ENCODE results near the gene P2RX7. TPM values are rescaled to one million over a fixed set of nuclear protein-coding genes. Genes with fewer than 3 reads are reported as not detected.

Gene P2RX7
- total RNA-seq, 1 donor from 2014 or later = under 0.01 TPM

DNA sequence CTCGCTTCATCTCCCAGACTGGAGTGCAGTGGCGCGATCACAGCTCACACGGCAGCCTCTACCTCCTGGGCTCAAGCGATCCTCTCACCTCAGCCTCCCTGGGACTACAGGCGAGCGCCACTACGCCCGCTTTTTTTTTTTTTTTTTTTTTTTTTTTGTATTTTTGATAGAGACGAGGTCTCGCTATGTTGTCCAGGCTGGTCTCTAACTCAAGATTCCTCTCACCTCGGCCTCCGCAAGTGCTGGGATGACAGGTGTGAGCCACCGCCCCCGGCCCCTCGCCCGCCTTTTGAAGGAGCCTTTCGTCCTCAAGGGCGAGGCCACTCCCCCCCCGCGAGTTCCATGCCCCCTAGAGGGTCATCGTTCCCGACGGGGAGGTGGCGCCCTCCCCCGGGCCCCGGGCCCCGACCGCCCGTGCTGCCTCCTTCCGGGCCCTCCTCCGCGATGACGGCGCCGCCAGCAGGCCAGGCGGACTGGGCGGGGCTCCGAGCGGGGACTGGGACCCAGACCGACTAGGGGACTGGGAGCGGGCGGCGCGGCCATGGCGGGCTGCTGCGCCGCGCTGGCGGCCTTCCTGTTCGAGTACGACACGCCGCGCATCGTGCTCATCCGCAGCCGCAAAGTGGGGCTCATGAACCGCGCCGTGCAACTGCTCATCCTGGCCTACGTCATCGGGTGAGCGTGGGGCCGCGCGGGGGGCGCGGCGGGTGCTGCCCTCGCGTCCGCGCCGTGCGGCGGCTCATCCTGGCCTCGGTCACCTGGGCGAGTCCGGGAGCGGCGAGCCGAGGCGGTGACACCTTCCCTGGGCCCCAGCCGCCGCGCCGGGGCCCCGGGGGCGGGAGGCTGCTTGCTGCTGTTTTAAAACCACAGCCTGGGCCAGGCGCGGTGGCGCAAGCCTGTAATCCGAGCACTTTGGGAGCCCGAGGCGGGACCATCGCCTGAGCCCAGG lies 77.2 kb downstream of the P2RX7 start, which contains the start of gene P2RX4:
TSS of gene P2RX4 (plus strand) at position 506 of the 949 bp plus-strand sequence. CDS start at position 542, 36 bp downstream.
- Histone ChIP-seq H3K27me3 (ENCODE audit: control insufficient read depth, insufficient read depth, low read length) (no peaks in the 10 kb centered on the region), H3K4me3 (ENCODE audit: low read depth, low read length) (peak within 1 kb of the TSS; percentile 61), H3K36me3 (ENCODE audit: control insufficient read depth, insufficient read depth, low read length) (no peaks in the 10 kb centered on the region)
- DNase-seq (ENCODE audit: low read depth) (peak; percentile 20), FAIRE-seq (no peak)
- TF ChIP-seq, protein P1, sequence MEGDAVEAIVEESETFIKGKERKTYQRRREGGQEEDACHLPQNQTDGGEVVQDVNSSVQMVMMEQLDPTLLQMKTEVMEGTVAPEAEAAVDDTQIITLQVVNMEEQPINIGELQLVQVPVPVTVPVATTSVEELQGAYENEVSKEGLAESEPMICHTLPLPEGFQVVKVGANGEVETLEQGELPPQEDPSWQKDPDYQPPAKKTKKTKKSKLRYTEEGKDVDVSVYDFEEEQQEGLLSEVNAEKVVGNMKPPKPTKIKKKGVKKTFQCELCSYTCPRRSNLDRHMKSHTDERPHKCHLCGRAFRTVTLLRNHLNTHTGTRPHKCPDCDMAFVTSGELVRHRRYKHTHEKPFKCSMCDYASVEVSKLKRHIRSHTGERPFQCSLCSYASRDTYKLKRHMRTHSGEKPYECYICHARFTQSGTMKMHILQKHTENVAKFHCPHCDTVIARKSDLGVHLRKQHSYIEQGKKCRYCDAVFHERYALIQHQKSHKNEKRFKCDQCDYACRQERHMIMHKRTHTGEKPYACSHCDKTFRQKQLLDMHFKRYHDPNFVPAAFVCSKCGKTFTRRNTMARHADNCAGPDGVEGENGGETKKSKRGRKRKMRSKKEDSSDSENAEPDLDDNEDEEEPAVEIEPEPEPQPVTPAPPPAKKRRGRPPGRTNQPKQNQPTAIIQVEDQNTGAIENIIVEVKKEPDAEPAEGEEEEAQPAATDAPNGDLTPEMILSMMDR (IDR thresholded peaks at IDR 0.05; ENCODE audit: insufficient read depth, low read length, severe bottlenecking) = peak; percentile 27

DNA sequence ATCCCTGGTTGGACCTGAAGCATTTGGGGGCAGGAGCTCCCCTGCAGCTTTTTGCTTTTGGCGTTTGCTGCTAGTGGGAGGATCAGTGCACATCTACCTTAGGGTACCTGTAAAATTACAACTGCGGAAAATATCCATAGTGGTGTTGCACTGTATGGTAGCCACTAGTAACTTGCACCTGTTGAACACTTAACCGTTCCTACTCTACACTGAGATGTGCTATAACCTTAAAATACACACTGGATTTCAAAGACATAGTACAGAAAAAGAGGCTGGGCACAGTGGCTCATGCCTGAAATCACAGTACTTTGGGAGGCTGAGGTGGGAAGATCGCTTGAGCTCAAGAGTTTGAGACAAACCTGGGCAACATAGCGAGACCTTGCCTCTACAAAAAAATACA lies 80.2 kb downstream of the P2RX7 start:
- FAIRE-seq (no peak), DNase-seq (ENCODE audit: low read depth) (no peak)
- H3K36me3 ChIP-seq (ENCODE audit: control insufficient read depth, insufficient read depth, low read length) = no peaks in the 10 kb centered on the region
- no peaks in the 10 kb centered on the region for H3K27me3 ChIP-seq (ENCODE audit: control insufficient read depth, insufficient read depth, low read length)
- no peak overlapping the region for H3K4me3 ChIP-seq (ENCODE audit: low read depth, low read length)
- TF ChIP-seq, protein P1 (IDR thresholded peaks at IDR 0.05; ENCODE audit: insufficient read depth, low read length, severe bottlenecking) = no peak

DNA sequence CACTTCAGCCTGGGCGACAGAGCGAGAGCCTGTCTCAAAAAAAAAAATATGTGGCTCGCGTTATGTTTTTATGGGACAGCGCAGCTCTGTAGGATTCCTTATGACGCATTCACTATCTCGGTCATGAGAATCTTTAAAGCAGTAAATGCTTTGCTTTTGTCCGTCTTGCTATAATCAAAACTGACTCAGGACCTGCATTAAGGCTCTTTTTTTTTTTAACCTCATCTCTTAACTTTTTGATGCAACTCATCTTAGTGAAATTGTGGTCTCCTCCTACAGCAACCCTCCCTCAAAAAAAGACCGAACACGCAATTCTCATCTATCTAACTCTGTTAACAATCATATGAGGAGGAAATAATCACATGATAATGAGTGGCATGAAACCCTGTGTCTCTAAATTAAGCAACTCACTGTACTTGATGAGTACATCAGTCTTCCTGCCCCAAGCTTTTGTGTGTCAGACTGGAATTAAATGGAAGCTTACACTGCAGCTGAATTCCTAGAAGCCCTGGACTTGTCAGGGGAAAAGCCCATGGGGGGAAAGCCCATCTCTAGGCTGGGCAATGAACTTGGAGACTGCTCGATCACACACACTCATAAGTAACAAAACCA lies 81.6 kb downstream of the P2RX7 start:
- peak; percentile 70 for DNase-seq (ENCODE audit: low read depth)
- Histone ChIP-seq H3K27me3 (ENCODE audit: control insufficient read depth, insufficient read depth, low read length) (no peaks in the 10 kb centered on the region), H3K36me3 (ENCODE audit: control insufficient read depth, insufficient read depth, low read length) (no peaks in the 10 kb centered on the region), H3K4me3 (ENCODE audit: low read depth, low read length) (no peak overlapping the region)
- FAIRE-seq = no peak
- TF ChIP-seq, protein P1 (IDR thresholded peaks at IDR 0.05; ENCODE audit: insufficient read depth, low read length, severe bottlenecking) = no peak

DNA sequence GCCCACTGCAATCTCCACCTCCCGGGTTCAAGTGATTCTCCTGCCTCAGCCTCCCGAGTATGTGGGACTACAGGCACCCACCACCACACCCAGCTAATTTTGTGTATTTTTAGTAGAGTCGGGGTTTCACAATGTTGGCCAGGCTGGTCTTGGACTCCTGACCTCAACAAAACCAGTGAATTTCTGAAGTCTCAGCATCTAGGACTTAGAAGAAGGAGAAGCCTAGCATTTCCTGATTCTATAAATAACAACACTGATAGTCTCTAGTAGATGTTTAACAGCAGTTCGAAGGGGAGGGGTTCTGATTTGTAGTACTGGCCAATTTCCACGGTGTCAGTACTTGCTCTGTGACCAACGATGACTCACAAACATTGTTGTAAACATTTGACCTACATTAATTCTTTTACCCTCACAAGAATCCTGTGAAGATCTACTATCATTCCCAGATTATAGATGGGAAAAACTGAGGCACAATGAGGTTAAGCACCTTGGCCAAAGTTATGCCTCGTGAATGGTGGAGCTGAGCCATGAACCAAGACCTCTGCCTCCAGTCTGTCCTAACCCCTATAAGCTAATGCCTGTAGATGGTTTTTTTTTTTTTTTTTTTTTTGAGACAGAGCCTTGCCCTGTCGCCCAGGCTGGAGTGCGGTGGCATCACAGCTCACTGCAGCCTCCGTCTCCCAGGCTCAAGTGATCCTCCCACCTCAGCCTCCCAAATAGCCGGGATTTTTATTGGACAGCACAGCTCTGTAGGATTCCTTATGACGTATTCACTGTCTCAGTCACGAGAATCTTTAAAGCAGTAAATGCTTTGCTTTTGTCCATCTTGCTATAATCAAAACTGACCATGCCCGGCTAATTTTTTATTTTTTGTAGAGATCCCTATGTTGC lies 82.4 kb downstream of the P2RX7 start:
- TF ChIP-seq, protein P1 (IDR thresholded peaks at IDR 0.05; ENCODE audit: insufficient read depth, low read length, severe bottlenecking) = no peak
- H3K27me3 ChIP-seq (ENCODE audit: control insufficient read depth, insufficient read depth, low read length) = no peaks in the 10 kb centered on the region
- H3K4me3 ChIP-seq (ENCODE audit: low read depth, low read length) = no peak overlapping the region
- no peaks in the 10 kb centered on the region for H3K36me3 ChIP-seq (ENCODE audit: control insufficient read depth, insufficient read depth, low read length)
- DNase-seq (ENCODE audit: low read depth) (peak; percentile 90), FAIRE-seq (no peak)

DNA sequence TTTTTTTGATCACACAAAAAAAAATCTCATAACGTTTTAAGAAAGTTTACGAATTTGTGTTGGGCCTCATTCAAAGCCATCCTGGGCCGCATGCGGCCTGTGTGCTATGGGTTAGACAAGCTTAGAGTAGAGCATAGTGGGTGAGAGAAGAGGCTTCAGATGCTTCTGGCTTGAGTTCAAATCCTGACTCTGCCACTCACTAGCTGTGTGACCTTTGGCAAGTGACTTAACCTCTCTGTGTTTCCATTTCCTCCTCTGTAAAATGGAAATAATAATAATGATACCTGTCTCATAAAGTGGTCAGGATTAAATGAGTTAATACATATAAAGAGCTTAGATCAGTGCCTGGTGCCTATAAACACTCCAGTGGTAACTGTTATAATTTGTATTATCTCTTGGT lies 83.4 kb downstream of the P2RX7 start:
- Histone ChIP-seq H3K27me3 (ENCODE audit: control insufficient read depth, insufficient read depth, low read length) (no peaks in the 10 kb centered on the region), H3K36me3 (ENCODE audit: control insufficient read depth, insufficient read depth, low read length) (no peaks in the 10 kb centered on the region), H3K4me3 (ENCODE audit: low read depth, low read length) (no peak overlapping the region)
- TF ChIP-seq, protein P1 (IDR thresholded peaks at IDR 0.05; ENCODE audit: insufficient read depth, low read length, severe bottlenecking) = no peak
- FAIRE-seq = no peak
- DNase-seq (ENCODE audit: low read depth) = no peak

All from bronchial epithelial cell (primary cell).